Glutamatergic neuron (in vitro differentiated cells): Measurements from ENCODE around the gene CDC14A. TPM values are rescaled to one million over a fixed set of nuclear protein-coding genes. Genes with fewer than 3 reads are reported as not detected.
A peak's percentile ranks its signal among the peaks of the same experiment; 100 is the strongest.

ENCODE experiments used
- DNase-seq: peaks from one replicate; pipeline ENCODE4 v3.0.0; 2022
- H3K27ac Mint-ChIP-seq: one replicate; pipeline ENCODE4 v1.8.0; 2020; ENCODE audit warnings: mild to moderate bottlenecking, mixed read lengths, inconsistent platforms; ENCODE audit not compliant: unreplicated experiment
- H3K27me3 Mint-ChIP-seq: one replicate; pipeline ENCODE4 v1.8.0; 2020; ENCODE audit warnings: mild to moderate bottlenecking, moderate library complexity, mixed read lengths, inconsistent platforms; ENCODE audit not compliant: unreplicated experiment
- H3K36me3 Mint-ChIP-seq: one replicate; pipeline ENCODE4 v1.8.0; 2020; ENCODE audit warnings: mild to moderate bottlenecking, mixed read lengths, inconsistent platforms; ENCODE audit not compliant: unreplicated experiment
- H3K4me1 Mint-ChIP-seq: one replicate; pipeline ENCODE4 v1.8.0; 2020; ENCODE audit warnings: mild to moderate bottlenecking, low read depth, mixed read lengths, inconsistent platforms; ENCODE audit not compliant: unreplicated experiment
- H3K4me3 Mint-ChIP-seq: one replicate; pipeline ENCODE4 v1.8.0; 2020; ENCODE audit warnings: mild to moderate bottlenecking, mixed read lengths, inconsistent platforms; ENCODE audit not compliant: unreplicated experiment
- H3K9me3 Mint-ChIP-seq: one replicate; pipeline ENCODE4 v1.8.0; 2020; ENCODE audit warnings: mild to moderate bottlenecking, moderate library complexity, mixed read lengths, inconsistent platforms; ENCODE audit not compliant: unreplicated experiment
- long read RNA-seq: library from polyadenylated mRNA; unstranded; transcript quantifications from one replicate; pipeline ENCODE4 v2.0.0, GENCODE V29; 2020; ENCODE audit not compliant: unreplicated experiment
- total RNA-seq: library from RNA; stranded (reverse); fragmentation: NEBNext Ultra II Directional; extraction: Animal tissue kit (Norgen Biotek cat#: 25700); gene quantifications from one replicate; pipeline ENCODE4 v1.2.1, GENCODE V29; 2021; ENCODE audit not compliant: unreplicated experiment
- TF ChIP-seq, protein P1 (sequence below): fragments of 200-600 bp; sonication (generic); IDR thresholded peaks from one replicate; pipeline ENCODE4 v1.5.0; 2021; ENCODE audit not compliant: partially characterized antibody, unreplicated experiment

CDC14A gene
- total RNA-seq, result 9.2 TPM
- long read RNA-seq, partial matches to known transcripts, result 0 of 3 reads
- long read RNA-seq, other reads (novel, unspliced or antisense), result 3 of 3 reads

- Mint-ChIP-seq H3K27me3 (peaks cover 13% of the 10 kb centered on the region), H3K4me3 (peak within 1 kb of the TSS; percentile 99), H3K36me3 (no peaks in the 10 kb centered on the region), H3K4me1 (peaks cover 19% of the 10 kb centered on the region), H3K27ac (peak within 1 kb of the TSS; percentile 99), H3K9me3 (peaks cover 17% of the 10 kb centered on the region)
- DNase-seq, result peak; percentile 94
- TF ChIP-seq, protein P1, sequence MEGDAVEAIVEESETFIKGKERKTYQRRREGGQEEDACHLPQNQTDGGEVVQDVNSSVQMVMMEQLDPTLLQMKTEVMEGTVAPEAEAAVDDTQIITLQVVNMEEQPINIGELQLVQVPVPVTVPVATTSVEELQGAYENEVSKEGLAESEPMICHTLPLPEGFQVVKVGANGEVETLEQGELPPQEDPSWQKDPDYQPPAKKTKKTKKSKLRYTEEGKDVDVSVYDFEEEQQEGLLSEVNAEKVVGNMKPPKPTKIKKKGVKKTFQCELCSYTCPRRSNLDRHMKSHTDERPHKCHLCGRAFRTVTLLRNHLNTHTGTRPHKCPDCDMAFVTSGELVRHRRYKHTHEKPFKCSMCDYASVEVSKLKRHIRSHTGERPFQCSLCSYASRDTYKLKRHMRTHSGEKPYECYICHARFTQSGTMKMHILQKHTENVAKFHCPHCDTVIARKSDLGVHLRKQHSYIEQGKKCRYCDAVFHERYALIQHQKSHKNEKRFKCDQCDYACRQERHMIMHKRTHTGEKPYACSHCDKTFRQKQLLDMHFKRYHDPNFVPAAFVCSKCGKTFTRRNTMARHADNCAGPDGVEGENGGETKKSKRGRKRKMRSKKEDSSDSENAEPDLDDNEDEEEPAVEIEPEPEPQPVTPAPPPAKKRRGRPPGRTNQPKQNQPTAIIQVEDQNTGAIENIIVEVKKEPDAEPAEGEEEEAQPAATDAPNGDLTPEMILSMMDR, result no peak
These were observed at the start of gene CDC14A for GRCh38 chr1:100352267-100353070. Gene CDC14A, plus strand, starts transcription at chr1:100352506. Its CDS starts 449 bp downstream, at chr1:100352955.

DNA sequence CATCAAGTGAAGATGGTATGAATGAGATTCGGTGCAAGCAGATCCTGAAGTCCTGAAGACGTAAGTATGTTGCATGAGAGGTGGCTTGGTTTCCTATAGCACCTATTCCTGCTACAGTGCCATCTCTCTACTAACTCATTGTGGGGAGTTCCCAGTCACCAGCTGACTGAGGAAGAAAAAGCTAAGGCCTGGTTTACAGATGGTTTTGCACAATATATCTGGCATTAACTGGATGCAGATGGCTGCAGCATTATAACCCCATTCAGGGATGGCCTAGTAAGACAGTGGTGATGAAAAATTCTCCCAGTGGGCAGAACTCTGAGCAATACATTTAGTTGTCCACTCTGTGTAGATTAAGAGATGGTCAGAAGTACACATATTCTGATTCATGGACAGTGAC is 49.6 kb upstream of the CDC14A start:
- Mint-ChIP-seq H3K36me3 (peaks cover 4% of the 10 kb centered on the region), H3K27ac (no peak overlapping the region), H3K4me1 (no peaks in the 10 kb centered on the region), H3K9me3 (peaks cover 3% of the 10 kb centered on the region), H3K27me3 (no peaks in the 10 kb centered on the region), H3K4me3 (no peak overlapping the region)
- TF ChIP-seq, protein P1, result no peak
- no peak for DNase-seq

GRCh38 chr1:100304227-100304626 is 48.1 kb upstream of the CDC14A start:
- DNase-seq, result no peak
- TF ChIP-seq, protein P1, result no peak

DNA sequence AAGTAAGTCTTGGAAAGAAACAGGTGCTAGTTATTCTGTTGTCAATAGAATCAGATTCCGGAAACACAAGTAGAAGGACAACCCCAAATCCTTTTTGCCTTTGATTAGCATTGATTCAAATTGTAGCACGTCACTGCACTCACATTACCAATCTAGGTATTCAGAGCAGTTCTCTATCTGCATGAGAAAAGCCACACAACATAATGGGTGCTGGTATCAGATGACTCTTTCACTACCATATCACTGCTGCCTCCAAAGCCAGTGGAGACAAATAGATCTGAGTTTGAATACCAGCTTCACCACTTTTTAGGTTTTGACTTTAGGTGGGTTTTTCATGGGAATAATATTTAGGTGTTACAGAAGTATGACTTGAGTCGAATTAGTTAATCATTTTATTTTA is 47.4 kb upstream of the CDC14A start:
- peaks cover 4% of the 10 kb centered on the region for H3K36me3 Mint-ChIP-seq
- H3K4me1 Mint-ChIP-seq, result no peaks in the 10 kb centered on the region
- no peaks in the 10 kb centered on the region for H3K27me3 Mint-ChIP-seq
- H3K27ac Mint-ChIP-seq, result no peak overlapping the region
- TF ChIP-seq, protein P1, result no peak
- no peak for DNase-seq
- H3K9me3 Mint-ChIP-seq, result peaks cover 2% of the 10 kb centered on the region
- H3K4me3 Mint-ChIP-seq, result no peak overlapping the region

More at GRCh38 chr1:100304227-100304626, 48.1 kb upstream of the CDC14A start:
- Mint-ChIP-seq H3K36me3 (peaks cover 4% of the 10 kb centered on the region), H3K4me1 (no peaks in the 10 kb centered on the region), H3K4me3 (no peak overlapping the region), H3K9me3 (peaks cover 2% of the 10 kb centered on the region), H3K27me3 (no peaks in the 10 kb centered on the region), H3K27ac (no peak overlapping the region)

DNA sequence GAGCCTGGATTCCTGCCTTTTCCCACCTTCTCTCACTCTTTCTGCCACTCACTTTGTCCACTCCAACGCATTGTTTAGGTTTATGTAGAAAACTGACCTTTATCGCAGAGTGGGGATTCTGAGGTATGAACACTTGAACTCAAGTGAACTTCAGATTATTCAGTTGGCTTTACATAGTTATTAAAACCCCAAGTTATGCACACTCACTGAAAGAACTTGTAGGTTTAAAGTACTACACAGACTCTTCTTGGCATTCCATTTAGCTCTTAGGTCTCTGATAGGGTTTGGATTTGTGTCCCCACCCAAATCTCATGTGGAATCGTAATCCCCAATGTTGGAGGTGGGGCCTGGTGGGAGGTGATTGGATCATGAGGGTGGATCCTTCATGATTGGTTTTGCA is 46.4 kb upstream of the CDC14A start:
- Mint-ChIP-seq H3K27me3 (peaks cover 2% of the 10 kb centered on the region), H3K36me3 (peaks cover 4% of the 10 kb centered on the region), H3K4me3 (no peak overlapping the region), H3K27ac (no peak overlapping the region), H3K4me1 (no peaks in the 10 kb centered on the region), H3K9me3 (peaks cover 2% of the 10 kb centered on the region)
- TF ChIP-seq, protein P1, result no peak
- no peak for DNase-seq
